Gastroesophageal sphincter (tissue), 3 donors: ENCODE results near the gene PHF8.

Source experiments
- POLR2A ChIP-seq, 2 donors: fragments of 450-650 bp; IDR thresholded peaks; one replicate each; pipeline ENCODE4 v1.6.1; 2017; ENCODE audit warnings: antibody characterized with exemption in 2 of 2, mild to moderate bottlenecking in 2 of 2, moderate library complexity in 1 of 2
- TF ChIP-seq, protein P1 (sequence below), 4 experiments: fragments of 200-600 bp in 2 of 4; fragments of 450-650 bp in 2 of 4; sonication (generic) in 1 of 4; IDR thresholded peaks; one replicate each; pipeline ENCODE4 v1.5.1; 2017 to 2019; ENCODE audit warnings: antibody characterized with exemption in 4 of 4, mild to moderate bottlenecking in 2 of 4, moderate library complexity in 2 of 4

DNA sequence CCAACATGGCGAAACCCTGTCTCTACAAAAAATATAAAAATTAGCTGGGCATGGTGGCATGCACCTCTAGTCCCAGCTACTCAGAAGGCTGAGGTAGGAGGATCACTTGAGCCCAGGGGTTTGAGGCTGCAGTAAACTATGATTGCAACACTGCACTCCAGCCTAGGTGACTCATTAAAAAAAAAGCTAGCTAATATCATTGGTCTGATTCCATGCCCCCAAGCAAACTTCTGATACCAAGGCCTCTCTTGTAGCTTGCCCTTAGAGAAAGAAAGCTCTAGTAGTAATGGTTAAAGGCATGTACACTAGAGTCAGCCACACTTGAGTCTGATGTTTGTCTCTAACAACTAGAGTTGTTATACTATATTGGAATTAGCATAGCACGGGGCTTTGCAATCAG lies 32.6 kb upstream of the PHF8 start:
- TF ChIP-seq POLR2A (IDR thresholded peaks at IDR 0.05), result no peak
- TF ChIP-seq, protein P1, sequence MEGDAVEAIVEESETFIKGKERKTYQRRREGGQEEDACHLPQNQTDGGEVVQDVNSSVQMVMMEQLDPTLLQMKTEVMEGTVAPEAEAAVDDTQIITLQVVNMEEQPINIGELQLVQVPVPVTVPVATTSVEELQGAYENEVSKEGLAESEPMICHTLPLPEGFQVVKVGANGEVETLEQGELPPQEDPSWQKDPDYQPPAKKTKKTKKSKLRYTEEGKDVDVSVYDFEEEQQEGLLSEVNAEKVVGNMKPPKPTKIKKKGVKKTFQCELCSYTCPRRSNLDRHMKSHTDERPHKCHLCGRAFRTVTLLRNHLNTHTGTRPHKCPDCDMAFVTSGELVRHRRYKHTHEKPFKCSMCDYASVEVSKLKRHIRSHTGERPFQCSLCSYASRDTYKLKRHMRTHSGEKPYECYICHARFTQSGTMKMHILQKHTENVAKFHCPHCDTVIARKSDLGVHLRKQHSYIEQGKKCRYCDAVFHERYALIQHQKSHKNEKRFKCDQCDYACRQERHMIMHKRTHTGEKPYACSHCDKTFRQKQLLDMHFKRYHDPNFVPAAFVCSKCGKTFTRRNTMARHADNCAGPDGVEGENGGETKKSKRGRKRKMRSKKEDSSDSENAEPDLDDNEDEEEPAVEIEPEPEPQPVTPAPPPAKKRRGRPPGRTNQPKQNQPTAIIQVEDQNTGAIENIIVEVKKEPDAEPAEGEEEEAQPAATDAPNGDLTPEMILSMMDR (IDR thresholded peaks at IDR 0.05), result no peak
